H1 (cell line): Measurements from ENCODE around the gene XIRP1. TPM values are rescaled to one million over a fixed set of nuclear protein-coding genes. Genes with fewer than 3 reads are reported as not detected.

Experiments
- BCL11A ChIP-seq, 2 experiments: IDR thresholded peaks; one replicate each; pipeline ENCODE4 v1.6.1; 2011; ENCODE audit warnings: low read depth in 2 of 2, low read length in 2 of 2, mild to moderate bottlenecking in 2 of 2
- POLR2AphosphoS5 ChIP-seq: IDR thresholded peaks from 2 replicates; pipeline ENCODE4 v1.6.1; 2011; ENCODE audit warnings: low read depth, low read length
- polyA plus RNA-seq, 7 experiments: library from polyadenylated mRNA; depleted of rRNA in 3 of 7; stranded (reverse) in 5 of 7; unstranded in 2 of 7; fragments of >200 nt in 5 of 7; fragments of 200-250 nt in 2 of 7; gene quantifications; 1 replicate in 5 of 7; 2 replicates in 1 of 7; 4 replicates in 1 of 7; pipeline versions ENCODE4 v1.2.1 to v1.2.3, GENCODE V29; 2011 to 2013; ENCODE audit warnings: missing spikeins in 2 of 7, mixed read lengths in 2 of 7
- total RNA-seq: library from RNA; stranded (reverse); fragmentation: NEBNext Ultra II Directional; extraction: Animal tissue kit (Norgen Biotek cat#: 25700); gene quantifications from 2 replicates; pipeline ENCODE4 v1.2.1, GENCODE V29; 2021

XIRP1 gene
- total and polyA plus RNA-seq, 2 of the 8 experiments (the other 6 are each of a cell fraction or from before 2014, with no cell fraction given), result not detected

GRCh38 chr3:39196671-39197356, 4.4 kb upstream of the XIRP1 start (continued):
- TF ChIP-seq BCL11A (IDR thresholded peaks at IDR 0.05; ENCODE audit: low read depth in 2 of 2, low read length in 2 of 2), result no peak
- no peak for TF ChIP-seq POLR2AphosphoS5
